ENCODE results near the gene KIAA0232. TPM values are rescaled to one million over a fixed set of nuclear protein-coding genes. Genes with fewer than 3 reads are reported as not detected.

Gene KIAA0232
- total and polyA plus RNA-seq, 2 of the 8 experiments (the other 6 are each of a cell fraction or from before 2014, with no cell fraction given), result 5.6 to 23.3 TPM

GRCh38 chr4:6799091-6799490 lies 16.6 kb downstream of the KIAA0232 start (continued):
- TF ChIP-seq CHD7 (IDR thresholded peaks at IDR 0.05; ENCODE audit: insufficient replicate concordance, low read length) (no peak), CEBPB (IDR thresholded peaks at IDR 0.05; ENCODE audit: low read depth, low read length) (no peak)

All from H1 (cell line).